Loucy (cell line): ENCODE results near the gene NLGN1.

ENCODE experiments used
- CTCF ChIP-seq: fragments of 200-600 bp; sonication (generic); conservative IDR thresholded peaks from 2 replicates; pipeline ENCODE4 v1.5.1; 2014; ENCODE audit warnings: mild to moderate bottlenecking, antibody characterized with exemption, low read length
- EZH2phosphoT487 ChIP-seq: fragments of 200-600 bp; IDR thresholded peaks from 2 replicates; pipeline ENCODE4 v1.6.1; 2018; ENCODE audit warnings: antibody characterized with exemption, mild to moderate bottlenecking, moderate library complexity, borderline replicate concordance

GRCh38 chr3:173743516-173743915 is 346.0 kb downstream of the NLGN1 start:
- TF ChIP-seq CTCF (no peak), EZH2phosphoT487 (no peak)
